ENCODE results near the gene FGD6.

DNA sequence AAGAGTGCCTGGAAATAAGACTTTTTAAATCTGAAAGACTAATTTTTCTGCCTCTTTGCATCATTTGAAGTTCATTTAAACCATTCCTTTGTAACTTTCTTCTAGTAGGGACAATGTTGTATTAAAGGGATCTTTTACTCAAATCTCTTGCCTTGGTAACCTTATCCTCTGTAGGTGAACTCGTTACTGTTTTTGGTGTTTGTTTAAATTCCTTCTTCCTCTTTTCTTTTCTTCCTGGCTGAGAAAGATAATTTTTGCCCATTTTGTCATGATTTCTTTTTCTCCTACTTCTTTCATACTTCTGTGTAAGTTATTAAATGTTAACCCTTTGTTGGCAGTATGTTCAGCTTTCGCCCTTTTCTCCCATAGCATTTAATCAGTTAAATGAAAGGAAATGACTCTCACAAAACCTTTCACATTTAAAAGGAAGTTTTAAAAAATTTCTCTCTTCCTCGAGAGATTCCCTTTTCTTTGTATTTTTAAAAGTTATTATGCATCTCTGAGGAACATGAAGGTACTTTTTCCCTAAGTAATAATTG is 10.6 kb upstream of the FGD6 start:
- no peak for TF ChIP-seq POLR2A (IDR thresholded peaks at IDR 0.05)
- TF ChIP-seq, protein P1, sequence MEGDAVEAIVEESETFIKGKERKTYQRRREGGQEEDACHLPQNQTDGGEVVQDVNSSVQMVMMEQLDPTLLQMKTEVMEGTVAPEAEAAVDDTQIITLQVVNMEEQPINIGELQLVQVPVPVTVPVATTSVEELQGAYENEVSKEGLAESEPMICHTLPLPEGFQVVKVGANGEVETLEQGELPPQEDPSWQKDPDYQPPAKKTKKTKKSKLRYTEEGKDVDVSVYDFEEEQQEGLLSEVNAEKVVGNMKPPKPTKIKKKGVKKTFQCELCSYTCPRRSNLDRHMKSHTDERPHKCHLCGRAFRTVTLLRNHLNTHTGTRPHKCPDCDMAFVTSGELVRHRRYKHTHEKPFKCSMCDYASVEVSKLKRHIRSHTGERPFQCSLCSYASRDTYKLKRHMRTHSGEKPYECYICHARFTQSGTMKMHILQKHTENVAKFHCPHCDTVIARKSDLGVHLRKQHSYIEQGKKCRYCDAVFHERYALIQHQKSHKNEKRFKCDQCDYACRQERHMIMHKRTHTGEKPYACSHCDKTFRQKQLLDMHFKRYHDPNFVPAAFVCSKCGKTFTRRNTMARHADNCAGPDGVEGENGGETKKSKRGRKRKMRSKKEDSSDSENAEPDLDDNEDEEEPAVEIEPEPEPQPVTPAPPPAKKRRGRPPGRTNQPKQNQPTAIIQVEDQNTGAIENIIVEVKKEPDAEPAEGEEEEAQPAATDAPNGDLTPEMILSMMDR (IDR thresholded peaks at IDR 0.05): no peak

Data from transverse colon (tissue), 3 donors.